SIG-M5 (cell line): ENCODE results near the gene HCAR3.

Source experiments
- DNase-seq: peaks from one replicate; lab custom pipeline; 2025; lab: John Stamatoyannopoulos, UW

HCAR3 gene

DNA sequence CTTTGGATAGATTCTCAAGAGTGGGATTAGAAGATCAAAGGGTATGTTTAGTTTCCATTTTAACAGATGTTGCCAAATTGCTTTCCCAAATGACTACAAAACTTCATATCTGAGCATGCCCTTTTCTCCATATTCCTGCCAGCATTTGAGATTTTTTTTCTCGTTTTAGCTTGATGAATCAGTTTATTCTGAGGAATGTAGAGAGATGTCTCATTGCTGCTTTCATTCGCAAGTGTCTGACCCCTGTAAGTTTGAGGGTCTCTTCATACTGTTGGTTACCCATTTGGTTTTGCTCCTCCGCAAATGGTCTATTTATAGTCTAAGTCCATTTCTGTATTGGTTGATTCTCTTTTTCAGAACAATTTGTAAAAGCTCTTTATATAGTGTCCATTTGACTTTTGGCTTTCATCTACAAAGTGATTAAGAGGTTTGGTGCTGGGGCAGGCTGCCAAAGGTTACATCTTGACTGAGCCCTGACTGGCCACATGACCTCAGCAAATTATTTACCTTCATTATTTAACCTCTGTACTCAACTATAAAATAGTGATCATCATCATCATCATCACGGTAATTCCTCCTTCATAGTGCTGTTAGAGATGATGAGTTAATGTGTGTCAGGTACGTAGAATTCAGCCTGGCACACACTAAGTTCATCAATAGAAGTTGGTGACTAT is 47.1 kb downstream of the HCAR3 start:
- no peak for DNase-seq

DNA sequence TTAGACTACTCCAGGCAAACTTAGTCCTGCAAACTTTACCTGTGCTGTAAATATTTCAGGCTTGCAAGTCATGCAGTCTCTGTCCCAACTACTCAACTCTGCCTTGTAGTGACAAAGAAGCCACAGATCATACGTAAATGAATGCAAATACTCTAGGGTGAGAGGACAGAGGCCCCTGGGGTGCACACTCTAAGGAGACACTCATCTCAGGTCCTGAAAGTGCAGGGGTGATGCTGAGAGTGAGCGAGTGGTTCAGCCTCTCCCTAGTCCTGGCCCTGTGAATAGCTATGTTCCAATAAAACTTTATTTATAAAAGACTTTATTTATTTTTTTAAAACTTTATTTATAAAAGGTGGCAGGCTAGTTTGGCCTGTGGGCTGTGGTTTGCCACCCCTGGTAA is 48.3 kb downstream of the HCAR3 start:
- no peak for DNase-seq

GRCh38 chr12:122665759-122666158 is 50.9 kb downstream of the HCAR3 start:
- no peak for DNase-seq

GRCh38 chr12:122665349-122665748 is 51.3 kb downstream of the HCAR3 start:
- DNase-seq, result no peak
